CD14-positive monocyte (primary cell): ENCODE measurements around the gene CALML4. TPM values are rescaled to one million over a fixed set of nuclear protein-coding genes. Genes with fewer than 3 reads are reported as not detected.

Experiments used
- DNase-seq, 3 donors: peaks; one replicate each; pipeline ENCODE4 v3.0.0-alpha.2; 2011 to 2022
- H2AFZ ChIP-seq: 2 replicates; pipeline ENCODE4 v1.6.0; 2012; ENCODE audit warnings: mild to moderate bottlenecking, low read depth, low read length, inconsistent platforms; ENCODE audit not compliant: insufficient read depth, poor library complexity, severe bottlenecking
- H3K27ac ChIP-seq, 2 donors: 1 replicate in 1 of 2; 2 replicates in 1 of 2; pipeline ENCODE4 v1.5.1; 2012 to 2013; ENCODE audit warnings: low read length in 2 of 2, control low read depth in 1 of 2, inconsistent platforms in 1 of 2, low read depth in 1 of 2, mild to moderate bottlenecking in 1 of 2
- H3K27me3 ChIP-seq, 2 donors: one replicate each; pipeline versions ENCODE4 v1.6.0 to v1.6.1; 2011 to 2013; ENCODE audit warnings: low read length in 2 of 2; ENCODE audit not compliant: control insufficient read depth in 2 of 2, insufficient read depth in 2 of 2
- H3K36me3 ChIP-seq, 2 donors: replicated peaks in 1 of 2; 1 replicate in 1 of 2; 2 replicates in 1 of 2; pipeline versions ENCODE4 v1.5.1 to v1.6.1; 2012 to 2013; ENCODE audit warnings: low read length in 2 of 2, control low read depth in 1 of 2, inconsistent platforms in 1 of 2, mild to moderate bottlenecking in 1 of 2; ENCODE audit not compliant: insufficient read depth in 2 of 2, control insufficient read depth in 1 of 2
- H3K4me1 ChIP-seq, 2 donors: 1 replicate in 1 of 2; 2 replicates in 1 of 2; pipeline versions ENCODE4 v1.5.1 to v1.6.1; 2012 to 2013; ENCODE audit warnings: low read length in 2 of 2, control low read depth in 1 of 2, inconsistent platforms in 1 of 2, mild to moderate bottlenecking in 1 of 2, moderate library complexity in 1 of 2; ENCODE audit not compliant: insufficient read depth in 2 of 2, control insufficient read depth in 1 of 2
- H3K4me2 ChIP-seq: replicated peaks from 2 replicates; pipeline ENCODE3; 2012; ENCODE audit warnings: low read length, moderate library complexity, mild to moderate bottlenecking; ENCODE audit not compliant: poor library complexity, severe bottlenecking; ENCODE audit errors: extremely low read depth
- H3K4me3 ChIP-seq, 3 experiments: fragments of 200-600 bp in 1 of 3; sonication (generic) in 1 of 3; replicated peaks in 1 of 3; 1 replicate in 2 of 3; 2 replicates in 1 of 3; pipeline ENCODE4 v1.5.1; 2011 to 2013; ENCODE audit warnings: low read length in 3 of 3, mild to moderate bottlenecking in 3 of 3, control low read depth in 2 of 3, low read depth in 2 of 3, inconsistent platforms in 1 of 3, moderate library complexity in 1 of 3
- H3K79me2 ChIP-seq: 2 replicates; pipeline ENCODE4 v1.6.0; 2012; ENCODE audit warnings: mild to moderate bottlenecking, control low read depth, inconsistent platforms, low read length, moderate library complexity; ENCODE audit not compliant: insufficient read depth
- H3K9ac ChIP-seq: 2 replicates; pipeline ENCODE4 v1.6.0; 2017; ENCODE audit warnings: low read length, mild to moderate bottlenecking; ENCODE audit not compliant: insufficient read depth, poor library complexity, severe bottlenecking
- H3K9me3 ChIP-seq, 2 donors: replicated peaks in 1 of 2; 1 replicate in 1 of 2; 2 replicates in 1 of 2; pipeline versions ENCODE4 v1.5.1 to v1.6.1; 2012 to 2013; ENCODE audit warnings: low read length in 2 of 2, control low read depth in 1 of 2; ENCODE audit not compliant: control insufficient read depth in 1 of 2, insufficient read depth in 1 of 2
- H4K20me1 ChIP-seq: 2 replicates; pipeline ENCODE4 v1.6.0; 2012; ENCODE audit warnings: mild to moderate bottlenecking, low read length, control low read depth, moderate library complexity; ENCODE audit not compliant: insufficient read depth
- H3K27ac Mint-ChIP-seq, 7 donors: one replicate each; pipeline ENCODE4 v1.8.0; 2020; ENCODE audit warnings: mild to moderate bottlenecking in 7 of 7, mixed read lengths in 7 of 7, moderate library complexity in 6 of 7, inconsistent platforms in 2 of 7
- H3K27me3 Mint-ChIP-seq, 3 donors: one replicate each; pipeline ENCODE4 v1.8.0; 2021 to 2022; ENCODE audit warnings: low read depth in 3 of 3, mild to moderate bottlenecking in 3 of 3, mixed read lengths in 3 of 3, moderate library complexity in 3 of 3, inconsistent platforms in 1 of 3
- H3K36me3 Mint-ChIP-seq, 2 donors: one replicate each; pipeline ENCODE4 v1.8.0; 2020; ENCODE audit warnings: mixed read lengths in 2 of 2, inconsistent platforms in 1 of 2, mild to moderate bottlenecking in 1 of 2
- H3K4me1 Mint-ChIP-seq: one replicate; pipeline ENCODE4 v1.8.0; 2020; ENCODE audit warnings: mild to moderate bottlenecking, mixed read lengths
- H3K4me3 Mint-ChIP-seq, 2 donors: one replicate each; pipeline ENCODE4 v1.8.0; 2020; ENCODE audit warnings: mild to moderate bottlenecking in 2 of 2, mixed read lengths in 2 of 2, moderate library complexity in 1 of 2
- H3K9me3 Mint-ChIP-seq, 7 donors: one replicate each; pipeline ENCODE4 v1.8.0; 2020 to 2022; ENCODE audit warnings: mixed read lengths in 7 of 7, mild to moderate bottlenecking in 6 of 7, moderate library complexity in 6 of 7, inconsistent platforms in 2 of 7
- CTCF ChIP-seq: fragments of 200-600 bp; IDR thresholded peaks from one replicate; pipeline ENCODE4 v1.8.0; 2022; ENCODE audit warnings: antibody characterized with exemption, mild to moderate bottlenecking
- WGBS: methylation state at CpG from one replicate; pipeline ENCODE4 v1.1.5; 2013; ENCODE audit warnings: missing lambda C conversion rate; ENCODE audit not compliant: insufficient coverage; 5-methylcytosine and 5-hydroxymethylcytosine counted together
- intact Hi-C, 2 donors: fragments of 100-400 bp; cut with micrococcal nuclease; formaldehyde crosslinking; loops; one replicate each; pipeline versions ENCODE4 v1.15.0 to v1.15.1; 2023
- polyA plus RNA-seq, 3 donors: library from polyadenylated mRNA; depleted of rRNA in 1 of 3; unstranded in 2 of 3; stranded (reverse) in 1 of 3; fragments of 300-500 nt in 2 of 3; fragments of >200 nt in 1 of 3; fragmentation: Illumina TruSeq in 2 of 3; gene quantifications; 1 replicate in 2 of 3; 2 replicates in 1 of 3; pipeline ENCODE4 v1.2.3, GENCODE V29; 2012 to 2021

CALML4 gene
- polyA plus RNA-seq, 3 donors: 24.3 to 44.5 (median 38.8) TPM

GRCh38 chr15:68205558-68205944, 419 bp upstream of the CALML4 start:
- peak overlapping the region; percentile 78 for H2AFZ ChIP-seq
- Mint-ChIP-seq H3K4me3 (peak overlapping the region; percentile 81 to 93), H3K27me3 (peaks cover 0 to 2% (median 0%) of the 10 kb centered on the region in 3 donors), H3K4me1 (peaks cover 87% of the 10 kb centered on the region), H3K36me3 (peaks cover 3 to 30% of the 10 kb centered on the region in 2 donors), H3K27ac (peak overlapping the region; percentile 85 to 93 (median 92)), H3K9me3 (no peaks in the 10 kb centered on the region)
- peaks cover 63% of the 10 kb centered on the region for H3K79me2 ChIP-seq
- no peaks in the 10 kb centered on the region for H3K36me3 ChIP-seq
- no peaks in the 10 kb centered on the region for H3K27me3 ChIP-seq
- no peaks in the 10 kb centered on the region for H3K9me3 ChIP-seq
- peak overlapping the region; percentile 70 for H3K9ac ChIP-seq
- TF ChIP-seq CTCF: no peak
- H3K4me2 ChIP-seq: peak overlapping the region; percentile 89
- H3K27ac ChIP-seq: peak overlapping the region; percentile 84 to 86
- H4K20me1 ChIP-seq: peaks cover 27% of the 10 kb centered on the region
- no peak for DNase-seq
- H3K4me3 ChIP-seq: peak overlapping the region; percentile 41 to 81 (median 63)
- 60% methylated on average over 2 of the region's 13 CpGs for WGBS
- intact Hi-C loops: no loop called here
- peaks cover 65 to 75% of the 10 kb centered on the region in 2 donors for H3K4me1 ChIP-seq

DNA sequence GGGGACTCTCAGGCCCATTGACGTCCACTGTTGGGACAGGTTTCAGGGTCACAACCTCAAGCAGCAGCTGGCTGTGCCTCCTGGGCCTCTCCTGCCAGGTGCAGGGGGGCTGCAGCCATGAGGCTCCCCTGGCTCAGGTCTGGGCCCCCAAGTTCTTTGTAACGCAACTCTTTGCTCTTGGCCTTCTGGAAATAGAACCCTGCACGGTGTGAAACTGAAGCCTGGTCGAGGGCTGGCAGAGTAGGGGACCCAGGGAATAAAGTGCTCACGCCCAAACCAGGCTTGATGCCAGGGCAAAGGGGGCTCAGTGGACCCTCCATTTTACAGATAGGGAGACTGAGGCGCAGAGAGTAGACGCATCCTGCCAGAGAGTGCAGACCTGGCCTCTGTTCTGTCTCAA, 771 bp downstream of the CALML4 start:
- H3K4me3 ChIP-seq: peak overlapping the region; percentile 41 to 81 (median 63)
- Mint-ChIP-seq H3K27ac (peak overlapping the region in 6 of 7 donors; percentile 41 to 93 (median 90)), H3K4me3 (peak overlapping the region; percentile 81 to 93), H3K4me1 (peaks cover 84% of the 10 kb centered on the region), H3K9me3 (no peaks in the 10 kb centered on the region), H3K36me3 (peaks cover 3 to 25% of the 10 kb centered on the region in 2 donors), H3K27me3 (peaks cover 0 to 4% (median 0%) of the 10 kb centered on the region in 3 donors)
- peak overlapping the region; percentile 89 for H3K4me2 ChIP-seq
- peaks cover 35% of the 10 kb centered on the region for H4K20me1 ChIP-seq
- no peaks in the 10 kb centered on the region for H3K9me3 ChIP-seq
- H3K27ac ChIP-seq: peak overlapping the region in 1 of 2 donors; percentile 86
- H3K36me3 ChIP-seq: no peaks in the 10 kb centered on the region
- WGBS: 94% methylated on average over 7 of the region's 7 CpGs
- H2AFZ ChIP-seq: peak overlapping the region; percentile 78
- peaks cover 53 to 63% of the 10 kb centered on the region in 2 donors for H3K4me1 ChIP-seq
- no peak for TF ChIP-seq CTCF
- no peak for DNase-seq
- H3K9ac ChIP-seq: peak overlapping the region; percentile 70
- intact Hi-C loops: no loop called here
- H3K27me3 ChIP-seq: no peaks in the 10 kb centered on the region
- peaks cover 66% of the 10 kb centered on the region for H3K79me2 ChIP-seq
